ENCODE data around the gene ACYP2.

GRCh38 chr2:54310961-54311360, 195.5 kb downstream of the ACYP2 start:
- TF ChIP-seq POLR2A (IDR thresholded peaks at IDR 0.05) (no peak), CTCF (IDR thresholded peaks at IDR 0.05) (no peak), POLR2AphosphoS5 (IDR thresholded peaks at IDR 0.05) (no peak), EP300 (IDR thresholded peaks at IDR 0.05) (no peak)
